HEK293T (cell line): ENCODE measurements around the gene CAPRIN2.

Experiments
- BHLHE40 ChIP-seq: fragments of 450-650 bp; IDR thresholded peaks from 2 replicates; pipeline ENCODE4 v1.6.1; 2016; ENCODE audit warnings: mild to moderate bottlenecking, moderate library complexity, borderline replicate concordance
- FOXK2 ChIP-seq: fragments of 450-650 bp; IDR thresholded peaks from 2 replicates; pipeline ENCODE4 v1.6.1; 2016; ENCODE audit warnings: mild to moderate bottlenecking
- PKNOX1 ChIP-seq: fragments of 450-650 bp; IDR thresholded peaks from 2 replicates; pipeline ENCODE4 v1.6.1; 2016
- SUZ12 ChIP-seq: fragments of 450-650 bp; IDR thresholded peaks from 2 replicates; pipeline ENCODE4 v1.6.1; 2016; ENCODE audit warnings: mild to moderate bottlenecking
- TARDBP ChIP-seq: fragments of 450-650 bp; IDR thresholded peaks from 2 replicates; pipeline ENCODE4 v1.6.1; 2016

GRCh38 chr12:30746190-30746589 lies 8.6 kb downstream of the CAPRIN2 start:
- TF ChIP-seq PKNOX1 (no peak), BHLHE40 (no peak), TARDBP (no peak), SUZ12 (no peak), FOXK2 (no peak)
